ENCODE results near the gene UTP3. TPM values are rescaled to one million over a fixed set of nuclear protein-coding genes. Genes with fewer than 3 reads are reported as not detected.
A peak's percentile ranks its signal among the peaks of the same experiment; 100 is the strongest.

Gene UTP3
- total and polyA plus RNA-seq, 9 of the 15 experiments (the other 6 are each of a cell fraction or from before 2014, with no cell fraction given): 11.9 to 69.3 (median 34.0) TPM

GRCh38 chr4:70705183-70706043, 17.1 kb downstream of the UTP3 start (continued):
- TF ChIP-seq CCNT2 (IDR thresholded peaks at IDR 0.05; ENCODE audit: borderline replicate concordance, extremely low read depth, insufficient read length, low read depth, low read length) (peak; percentile 49), NR2C2 (CRISPR knock-in tag; IDR thresholded peaks at IDR 0.05) (0 out of 2 replicates have a peak, but pooled peaks have one; percentile 13), NR2C2 (tag; IDR thresholded peaks at IDR 0.05) (peak; percentile 64; the same call in 1 of the 2 replicates), BDP1 (IDR thresholded peaks at IDR 0.05; ENCODE audit: insufficient read depth, insufficient read length) (no peak), REST (IDR thresholded peaks at IDR 0.05; ENCODE audit: borderline replicate concordance) (peak; percentile 22; the same call in 1 of the 2 replicates), REST (CRISPR knock-in tag; IDR thresholded peaks at IDR 0.05; ENCODE audit: low read depth) (no peak), NFIX (CRISPR knock-in tag; IDR thresholded peaks at IDR 0.05; ENCODE audit: low read depth) (no peak), USF2 (CRISPR knock-in tag; IDR thresholded peaks at IDR 0.05) (peak; percentile 68), CHD4 (IDR thresholded peaks at IDR 0.05; ENCODE audit: insufficient read depth, insufficient replicate concordance, low read depth, low read length, poor library complexity, severe bottlenecking) (no peak), ZNF740 (CRISPR knock-in tag; IDR thresholded peaks at IDR 0.05) (0 out of 2 replicates have a peak, but pooled peaks have one; percentile 35), ZNF740 (tag; IDR thresholded peaks at IDR 0.05) (no peak), EP400 (IDR thresholded peaks at IDR 0.05) (peak; percentile 89), FUS (optimal IDR thresholded peaks at IDR 0.05; ENCODE audit: low read depth, low read length) (peak; percentile 72), SP1 (CRISPR knock-in tag; IDR thresholded peaks at IDR 0.05) (peak; percentile 0; the same call in 1 of the 2 replicates), MYNN (IDR thresholded peaks at IDR 0.05) (peak; percentile 28; the same call in 1 of the 2 replicates), MYNN (CRISPR knock-in tag; IDR thresholded peaks at IDR 0.05) (no peak), ZNF76 (CRISPR knock-in tag; IDR thresholded peaks at IDR 0.05; ENCODE audit: borderline replicate concordance) (no peak), KLF13 (tag; IDR thresholded peaks at IDR 0.05; ENCODE audit: borderline replicate concordance, low read depth) (no peak; the same call in none of the 2 replicates)

Data from K562 (cell line).